ENCODE measurements around the gene TRAPPC10. TPM values are rescaled to one million over a fixed set of nuclear protein-coding genes. Genes with fewer than 3 reads are reported as not detected.

The TRAPPC10 gene
- polyA plus RNA-seq, 1 experiment, result 31.4 TPM

Small RNAs within 50 kb of the gene (small RNA-seq; reads per million reads assigned to genes)
- gene RNU6-1150P (ENCODE audit: insufficient read length, low read depth, low replicate concordance), result not detected

Other genes starting within 250 kb of the TRAPPC10 start
- 58.2 and 66.5 TPM in 2 replicates for gene CSTB, start 236.0 kb upstream of the TRAPPC10 start, polyA plus RNA-seq (2011; rRNA removed)
- 7.3 and 14.4 TPM in 2 replicates for gene RRP1, start 222.7 kb upstream of the TRAPPC10 start, polyA plus RNA-seq (2011; rRNA removed)
- 39.7 and 68.5 TPM in 2 replicates for gene AGPAT3, start 147.1 kb upstream of the TRAPPC10 start, polyA plus RNA-seq (2011; rRNA removed)
- 12.1 and 20.5 TPM in 2 replicates for gene PWP2, start 95.1 kb downstream of the TRAPPC10 start, polyA plus RNA-seq (2011; rRNA removed)
- gene GATD3, start 121.4 kb downstream of the TRAPPC10 start, polyA plus RNA-seq (2011; rRNA removed), result 54.3 and 60.0 TPM in 2 replicates
- 0.27 and 1.3 TPM in 2 replicates for gene ICOSLG, start 228.6 kb downstream of the TRAPPC10 start, polyA plus RNA-seq (2011; rRNA removed)
- gene DNMT3L, start 249.6 kb downstream of the TRAPPC10 start, polyA plus RNA-seq (2011; rRNA removed), result not detected in 2 replicates

All from BJ (cell line).